H1 (cell line): ENCODE data around the gene SEL1L.

Source experiments
- BACH1 ChIP-seq: IDR thresholded peaks from 2 replicates; pipeline ENCODE4 v1.6.1; 2012; ENCODE audit warnings: low read length, improper control_type of control experiment
- CEBPB ChIP-seq: IDR thresholded peaks from 2 replicates; pipeline ENCODE4 v1.6.1; 2012; ENCODE audit warnings: low read depth, low read length
- CHD2 ChIP-seq: IDR thresholded peaks from 2 replicates; pipeline ENCODE4 v1.6.1; 2012; ENCODE audit warnings: low read length, improper control_type of control experiment
- CTCF ChIP-seq, 3 experiments: IDR thresholded peaks; 1 replicate in 2 of 3; 2 replicates in 1 of 3; pipeline versions ENCODE4 v1.5.1 to v1.6.1; 2011; ENCODE audit warnings: low read length in 3 of 3, mild to moderate bottlenecking in 3 of 3, inconsistent platforms in 2 of 3, low read depth in 1 of 3, moderate library complexity in 1 of 3; ENCODE audit not compliant: insufficient read depth in 1 of 3; ENCODE audit errors: control extremely low read depth in 1 of 3
- EGR1 ChIP-seq: IDR thresholded peaks from 2 replicates; pipeline ENCODE4 v1.6.1; 2011; ENCODE audit warnings: low read depth, low read length, borderline replicate concordance
- EP300 ChIP-seq, 2 experiments: IDR thresholded peaks; 1 replicate in 1 of 2; 2 replicates in 1 of 2; pipeline ENCODE4 v1.6.1; 2011 to 2012; ENCODE audit warnings: low read depth in 2 of 2, low read length in 2 of 2, mild to moderate bottlenecking in 2 of 2, borderline replicate concordance in 1 of 2, inconsistent platforms in 1 of 2, moderate library complexity in 1 of 2
- FOSL1 ChIP-seq: IDR thresholded peaks from 2 replicates; pipeline ENCODE4 v1.6.1; 2011; ENCODE audit warnings: mild to moderate bottlenecking, low read depth, low read length, moderate library complexity; ENCODE audit not compliant: insufficient read depth
- JUN ChIP-seq: IDR thresholded peaks from 2 replicates; pipeline ENCODE4 v1.6.1; 2011; ENCODE audit warnings: low read depth, mild to moderate bottlenecking, improper control_type of control experiment, low read length
- NANOG ChIP-seq: IDR thresholded peaks from 2 replicates; pipeline ENCODE4 v1.6.1; 2011; ENCODE audit warnings: low read length, low read depth, mild to moderate bottlenecking, inconsistent platforms; ENCODE audit not compliant: insufficient read depth, poor library complexity, severe bottlenecking
- RBBP5 ChIP-seq: IDR thresholded peaks from 2 replicates; pipeline ENCODE4 v1.7.1; 2012; ENCODE audit warnings: low read depth, mild to moderate bottlenecking, inconsistent platforms, low read length, moderate library complexity, borderline replicate concordance
- RFX5 ChIP-seq: IDR thresholded peaks from 2 replicates; pipeline ENCODE4 v1.6.1; 2011; ENCODE audit warnings: low read depth, low read length, improper control_type of control experiment, borderline replicate concordance
- SRF ChIP-seq: IDR thresholded peaks from 2 replicates; pipeline ENCODE4 v1.6.1; 2011; ENCODE audit warnings: mild to moderate bottlenecking, low read depth, low read length, moderate library complexity
- TCF12 ChIP-seq: IDR thresholded peaks from 2 replicates; pipeline ENCODE4 v1.6.1; 2011; ENCODE audit warnings: low read depth, mild to moderate bottlenecking, low read length

GRCh38 chr14:81537193-81537592 is 3.5 kb upstream of the SEL1L start:
- TF ChIP-seq CTCF (IDR thresholded peaks at IDR 0.05; ENCODE audit: control extremely low read depth in 1 of 3, insufficient read depth in 1 of 3, low read depth in 1 of 3, low read length in 3 of 3) = no peak
- no peak for TF ChIP-seq NANOG
- TF ChIP-seq JUN = no peak
- no peak for TF ChIP-seq RFX5
- no peak for TF ChIP-seq TCF12
- TF ChIP-seq RBBP5 = no peak
- TF ChIP-seq FOSL1 = no peak
- TF ChIP-seq SRF = no peak
- no peak for TF ChIP-seq BACH1
- TF ChIP-seq CHD2 = no peak
- TF ChIP-seq EP300 (IDR thresholded peaks at IDR 0.05; ENCODE audit: borderline replicate concordance in 1 of 2, low read depth in 2 of 2, low read length in 2 of 2) = no peak
- TF ChIP-seq CEBPB = no peak
- no peak for TF ChIP-seq EGR1
